Stimulated activated CD4-positive, alpha-beta T cell treated with anti-CD3 and anti-CD28 coated beads, Interleukin-4, amount 100 ng/mL, for 1 hour (primary cell): ENCODE data around the gene WDR12.
"Not testable (repeated sequence)": the region's sequence is repeated elsewhere in the genome, so short reads cannot be mapped to it uniquely, and the experiment has no call there.

Experiments
- DNase-seq: peaks from one replicate; pipeline ENCODE4 v3.0.0-alpha.2; 2020

Gene WDR12

GRCh38 chr2:202911512-202912341, at the start of gene WDR12, which contains the start of gene CARF:
Gene WDR12 (minus strand): TSS chr2:202911673. CDS start chr2:202911476, 197 bp downstream.
Gene CARF (plus strand): TSS chr2:202912275. CDS start chr2:202941903, 29,628 bp downstream.
- DNase-seq: peak; percentile 89

DNA sequence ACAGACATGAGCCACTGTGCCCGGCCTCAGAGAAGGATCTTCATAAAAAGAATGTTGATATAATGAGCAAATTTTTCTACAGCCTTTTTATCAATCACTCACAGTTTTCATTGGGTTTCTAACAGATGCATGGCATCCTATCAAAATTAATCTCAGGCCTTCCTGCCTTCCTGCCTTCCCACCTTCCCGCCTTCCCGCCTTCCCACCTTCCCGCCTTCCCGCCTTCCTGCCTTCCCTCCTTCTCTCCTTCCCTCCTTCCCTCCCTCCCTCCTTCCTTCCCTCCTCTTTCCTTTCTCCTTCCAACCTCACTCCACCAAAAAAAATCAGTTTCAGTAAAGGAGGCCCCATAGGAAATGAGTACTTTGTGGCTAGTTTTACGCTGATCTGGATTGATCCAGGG, 49.1 kb upstream of the WDR12 start:
- DNase-seq: no peak

DNA sequence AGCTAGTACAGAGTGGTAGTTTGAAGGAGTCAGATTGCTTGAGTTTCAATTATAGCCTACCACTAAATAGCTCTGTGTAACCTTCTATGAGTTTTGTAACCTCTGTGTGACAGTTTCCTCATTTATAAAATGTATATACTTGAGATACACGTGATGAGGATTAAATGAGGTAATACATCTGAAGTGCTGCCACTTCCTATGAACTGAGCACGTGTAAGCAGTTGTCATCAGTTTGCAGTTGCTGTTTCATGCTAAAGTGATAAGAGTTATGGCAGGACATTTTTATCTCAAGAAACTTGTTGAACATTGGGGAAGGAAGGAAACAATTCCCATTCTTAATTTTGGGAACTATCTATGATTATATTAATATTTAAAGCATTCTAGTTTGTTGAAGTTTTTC, 39.1 kb upstream of the WDR12 start:
- no peak for DNase-seq

DNA sequence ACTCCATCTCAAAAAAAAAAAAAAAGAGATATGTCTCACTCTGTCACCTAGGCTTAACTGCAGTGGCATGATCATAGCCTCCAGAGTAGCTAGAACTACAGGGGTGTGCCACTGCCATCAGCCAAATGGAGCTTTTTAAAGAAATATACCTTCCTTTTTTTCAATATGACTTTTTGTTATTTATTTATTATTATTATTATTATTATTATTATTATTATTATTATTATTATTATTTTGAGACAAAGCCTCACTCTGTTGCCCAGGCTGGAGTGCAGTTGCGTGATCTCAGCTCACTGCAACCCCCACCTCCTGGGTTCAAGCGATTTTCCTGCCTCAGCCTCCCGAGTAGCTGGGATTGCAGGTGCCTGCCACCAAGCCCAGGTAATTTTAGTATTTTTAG, 37.9 kb upstream of the WDR12 start:
- DNase-seq: not testable (repeated sequence)

- DNase-seq: no peak
Measured at GRCh38 chr2:202945497-202945896, 34.0 kb upstream of the WDR12 start.

DNA sequence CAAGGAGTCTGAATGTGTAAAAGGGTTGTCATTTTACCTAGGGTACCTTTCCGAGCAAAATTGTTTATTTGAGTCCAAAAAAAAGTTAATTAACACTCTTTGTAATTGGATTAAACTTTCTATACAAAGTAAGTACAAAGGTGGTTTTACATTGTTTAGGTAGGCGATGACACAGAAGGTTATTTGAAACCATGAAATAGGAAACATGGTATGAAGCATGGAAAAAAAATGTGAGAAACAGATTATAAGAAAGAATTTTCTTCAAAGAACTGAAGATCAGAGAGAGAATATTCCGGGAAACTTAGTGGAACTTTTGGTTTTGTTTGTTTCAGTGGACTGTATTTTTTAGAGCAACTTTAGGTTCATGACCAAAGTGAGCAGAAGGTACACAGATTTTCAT, 33.3 kb upstream of the WDR12 start:
- DNase-seq: no peak

- no peak for DNase-seq
Measured at GRCh38 chr2:202944408-202944807, 32.9 kb upstream of the WDR12 start.

DNA sequence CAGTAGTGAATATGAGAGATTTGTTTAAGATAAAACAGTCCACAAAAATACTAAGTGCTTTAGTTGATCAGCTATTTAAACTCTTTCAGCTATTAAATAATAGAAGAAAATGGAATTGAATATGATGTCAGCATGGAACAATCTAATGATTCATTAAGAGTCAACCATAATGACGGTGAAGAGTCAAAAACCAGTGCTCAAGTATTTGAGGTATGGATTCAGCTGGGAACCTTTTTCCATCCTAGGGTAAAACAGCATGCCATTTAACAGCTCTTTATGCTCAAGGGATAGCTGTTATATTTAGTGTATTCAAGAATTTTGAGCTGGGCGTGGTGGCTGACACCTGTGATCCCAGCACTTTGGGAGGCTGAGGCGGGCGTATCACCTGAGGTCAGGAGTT, 30.3 kb upstream of the WDR12 start:
- DNase-seq: no peak

- DNase-seq: no peak
Measured at GRCh38 chr2:202938960-202939359, 27.5 kb upstream of the WDR12 start.

- no peak for DNase-seq
Measured at GRCh38 chr2:202934456-202934855, 23.0 kb upstream of the WDR12 start.

GRCh38 chr2:202933958-202934357, 22.5 kb upstream of the WDR12 start:
- DNase-seq: no peak

DNA sequence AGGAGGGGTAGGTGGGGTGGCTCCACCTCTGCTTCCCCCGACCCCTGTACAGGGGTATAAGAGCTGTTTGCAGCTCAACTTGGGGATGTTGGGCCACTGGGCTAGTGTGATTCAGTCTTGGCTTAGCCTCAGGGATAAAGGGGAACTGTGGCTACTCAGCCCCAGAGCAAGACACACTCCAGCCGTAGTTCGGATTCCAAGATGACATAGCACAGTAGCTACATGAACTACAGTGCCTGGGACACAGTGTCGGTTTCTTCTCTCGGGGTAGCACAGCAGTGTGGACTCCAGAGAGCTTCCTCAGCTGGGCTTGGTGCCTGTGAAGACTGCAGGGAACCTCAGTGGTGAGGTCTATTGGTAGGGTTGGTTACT, 21.7 kb upstream of the WDR12 start:
- DNase-seq: no peak

GRCh38 chr2:202932425-202933138, 21.1 kb upstream of the WDR12 start:
- no peak for DNase-seq

- DNase-seq: no peak
Measured at GRCh38 chr2:202918860-202919259, 7.4 kb upstream of the WDR12 start.

- DNase-seq: not testable (repeated sequence)
Measured at GRCh38 chr2:202912342-202913201, 1.1 kb upstream of the WDR12 start.

- no peak for DNase-seq
Measured at GRCh38 chr2:202911203-202911511, 316 bp downstream of the WDR12 start.

GRCh38 chr2:202910698-202911097, 775 bp downstream of the WDR12 start:
- DNase-seq: no peak

- not testable (repeated sequence) for DNase-seq
Measured at GRCh38 chr2:202910250-202910649, 1.2 kb downstream of the WDR12 start.

- DNase-seq: no peak
Measured at GRCh38 chr2:202909394-202910192, 1.9 kb downstream of the WDR12 start.

- no peak for DNase-seq
Measured at GRCh38 chr2:202908186-202908585, 3.3 kb downstream of the WDR12 start.

- not testable (repeated sequence) for DNase-seq
Measured at GRCh38 chr2:202905507-202905906, 6.0 kb downstream of the WDR12 start.

DNA sequence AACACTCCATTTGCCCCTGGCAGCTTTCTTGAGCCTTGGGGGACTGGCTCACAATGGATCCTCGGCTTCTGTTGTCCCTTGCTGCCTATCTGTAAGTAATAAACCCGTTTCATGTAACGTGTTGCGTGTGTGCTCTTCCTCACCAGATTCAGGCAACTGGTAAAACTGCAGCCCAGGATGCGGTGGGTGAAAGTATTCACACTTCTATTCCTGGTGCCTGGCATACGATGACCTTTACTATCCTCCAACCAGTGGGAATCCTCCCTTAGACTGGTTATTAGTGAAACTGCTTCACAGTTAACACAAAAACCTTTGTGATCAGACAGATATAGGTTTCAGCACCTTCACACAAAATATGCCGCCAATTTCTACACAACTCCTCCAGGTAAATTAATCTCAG, 26.3 kb downstream of the WDR12 start:
- DNase-seq: no peak
